Large intestine (tissue), 3 donors: Measurements from ENCODE around the gene AP3B1. TPM values are rescaled to one million over a fixed set of nuclear protein-coding genes. Genes with fewer than 3 reads are reported as not detected.

ENCODE experiments used
- DNase-seq, 2 donors: peaks; one replicate each; pipeline versions ENCODE4 v3.0.0 to v3.0.0-alpha.2; 2013
- H3K27ac ChIP-seq: one replicate; pipeline ENCODE4 v1.5.1; 2013; ENCODE audit warnings: low read length
- H3K27me3 ChIP-seq: 2 replicates; pipeline ENCODE4 v1.6.1; 2013; ENCODE audit warnings: low read length; ENCODE audit not compliant: control insufficient read depth, insufficient read depth
- H3K36me3 ChIP-seq: 2 replicates; pipeline ENCODE4 v1.6.1; 2013; ENCODE audit warnings: low read length; ENCODE audit not compliant: control insufficient read depth, insufficient read depth
- H3K4me1 ChIP-seq: one replicate; pipeline ENCODE4 v1.6.1; 2013; ENCODE audit warnings: low read length; ENCODE audit not compliant: control insufficient read depth, insufficient read depth
- H3K4me3 ChIP-seq: one replicate; pipeline ENCODE4 v1.5.1; 2013; ENCODE audit warnings: low read length
- H3K9me3 ChIP-seq: one replicate; pipeline ENCODE4 v1.6.1; 2013; ENCODE audit warnings: mild to moderate bottlenecking, low read depth, low read length, moderate library complexity; ENCODE audit not compliant: control insufficient read depth
- WGBS: methylation state at CpG from one replicate; pipeline ENCODE4 v1.1.5; 2013; ENCODE audit warnings: low lambda C conversion rate; ENCODE audit not compliant: insufficient coverage; 5-methylcytosine and 5-hydroxymethylcytosine counted together
- polyA plus RNA-seq: library from polyadenylated mRNA; unstranded; fragments of 120-200 nt; gene quantifications from one replicate; pipeline ENCODE4 v1.2.1, GENCODE V29; 2013

The AP3B1 gene
- polyA plus RNA-seq, 1 donor = 33.9 TPM

DNA sequence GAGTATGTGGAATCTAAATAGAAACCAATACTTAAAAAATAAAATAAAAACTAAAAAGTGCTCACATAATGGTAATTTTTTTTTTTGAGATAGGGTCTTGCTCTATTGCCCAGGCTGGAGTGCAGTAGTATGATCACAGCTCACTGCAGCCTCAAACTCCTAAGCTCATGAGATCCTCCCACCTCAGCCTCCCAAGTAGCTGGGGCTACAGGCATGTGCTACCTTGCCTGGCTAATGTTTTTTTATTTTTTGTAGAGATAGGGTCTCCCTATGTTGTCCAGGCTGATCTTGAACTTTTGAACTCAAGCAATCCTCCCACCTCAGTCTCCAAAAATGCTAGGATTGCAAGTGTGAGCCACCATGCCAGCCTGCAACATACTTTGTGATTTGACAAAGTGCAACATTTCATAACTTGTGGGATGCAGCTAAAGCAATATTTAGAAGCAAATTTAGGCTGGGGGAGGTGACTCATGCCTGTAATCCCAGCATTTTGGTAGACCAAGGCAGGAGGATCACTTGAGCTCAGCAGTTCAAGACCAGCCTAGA is 18.4 kb downstream of the AP3B1 start:
- no peak for DNase-seq
- Histone ChIP-seq H3K27me3 (no peaks in the 10 kb centered on the region), H3K4me3 (no peak overlapping the region), H3K9me3 (no peaks in the 10 kb centered on the region), H3K4me1 (no peaks in the 10 kb centered on the region), H3K27ac (no peak overlapping the region), H3K36me3 (peaks cover 2% of the 10 kb centered on the region)

DNA sequence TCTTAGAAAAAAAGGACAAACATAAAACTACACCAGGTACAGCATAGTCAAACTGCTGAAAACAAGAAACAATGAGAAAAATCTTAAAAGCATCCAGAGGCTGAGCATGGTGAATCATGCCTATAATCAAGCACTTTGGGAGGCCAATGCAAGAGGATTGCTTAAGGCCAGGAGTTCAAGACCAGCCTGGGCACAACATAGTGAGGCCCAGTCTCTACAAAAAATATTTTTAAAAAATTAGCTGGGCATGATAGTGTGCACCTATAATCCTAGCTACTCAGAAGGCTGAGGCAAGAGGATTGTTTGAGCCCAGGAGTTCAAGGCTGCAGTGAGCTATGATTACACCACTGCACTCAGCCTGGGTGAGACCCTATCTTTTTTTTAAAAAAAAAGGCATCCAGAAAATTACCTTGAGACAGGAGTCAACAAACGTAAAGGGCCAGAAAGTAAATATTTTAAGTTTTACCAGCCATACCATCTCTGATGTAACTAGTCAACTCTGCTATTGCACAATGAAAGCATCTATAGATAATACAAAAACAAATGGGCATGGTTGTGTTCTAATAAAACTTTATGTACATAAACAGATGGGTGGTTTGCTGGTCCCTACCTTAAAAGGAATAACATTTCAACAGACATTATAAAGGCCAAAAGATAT is 19.8 kb downstream of the AP3B1 start:
- no peak for DNase-seq
- Histone ChIP-seq H3K9me3 (no peaks in the 10 kb centered on the region), H3K27ac (no peak overlapping the region), H3K27me3 (no peaks in the 10 kb centered on the region), H3K4me1 (no peaks in the 10 kb centered on the region), H3K4me3 (no peak overlapping the region), H3K36me3 (peaks cover 2% of the 10 kb centered on the region)
- no CpG with 5 or more reads among the region's 1 CpG for WGBS

DNA sequence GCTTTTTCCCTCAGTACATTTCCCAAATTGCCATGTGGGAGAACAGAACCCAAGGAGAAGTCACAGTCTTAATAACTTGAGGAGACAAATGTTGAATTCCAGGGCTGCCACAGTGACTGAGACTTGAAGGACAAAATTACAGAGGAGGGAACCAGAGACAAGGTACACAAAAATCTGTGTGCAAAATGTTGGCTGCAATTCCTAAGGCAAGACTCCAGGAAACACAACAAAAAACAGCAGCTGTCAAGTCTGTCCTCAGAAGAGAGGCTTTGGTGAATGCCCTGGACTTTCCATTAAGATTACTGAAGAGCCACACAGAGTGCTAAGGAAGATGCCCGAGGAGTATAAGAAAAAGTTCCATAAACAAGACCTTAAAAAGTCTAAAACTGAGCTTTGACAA is 21.1 kb downstream of the AP3B1 start:
- WGBS = no CpG with 5 or more reads among the region's 1 CpG
- H3K27ac ChIP-seq = no peak overlapping the region
- H3K4me1 ChIP-seq = no peaks in the 10 kb centered on the region
- peaks cover 2% of the 10 kb centered on the region for H3K36me3 ChIP-seq
- H3K4me3 ChIP-seq = no peak overlapping the region
- no peaks in the 10 kb centered on the region for H3K9me3 ChIP-seq
- no peaks in the 10 kb centered on the region for H3K27me3 ChIP-seq
- DNase-seq = no peak

DNA sequence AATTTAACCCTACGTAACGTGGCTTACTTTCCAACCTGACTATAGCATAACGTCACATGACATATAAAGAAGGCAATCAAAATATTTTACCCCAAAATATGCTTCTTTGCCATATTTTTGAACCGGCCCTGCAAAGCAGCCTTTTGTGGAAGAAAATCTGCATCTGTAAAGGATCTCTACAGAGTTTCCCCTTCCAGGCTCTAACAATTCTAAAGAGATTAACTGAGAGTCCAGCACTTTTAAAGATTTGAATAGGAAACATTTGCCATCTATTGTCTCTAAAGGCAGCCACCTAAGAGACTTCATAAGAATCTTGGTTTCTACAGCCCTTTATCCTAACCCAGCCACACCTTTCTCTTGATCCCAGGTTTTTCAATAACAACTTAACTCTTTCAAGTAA is 22.7 kb downstream of the AP3B1 start:
- Histone ChIP-seq H3K4me3 (no peak overlapping the region), H3K9me3 (no peaks in the 10 kb centered on the region), H3K4me1 (no peaks in the 10 kb centered on the region), H3K36me3 (peaks cover 2% of the 10 kb centered on the region), H3K27ac (no peak overlapping the region), H3K27me3 (no peaks in the 10 kb centered on the region)
- DNase-seq = no peak
- no CpG with 5 or more reads among the region's 4 CpGs for WGBS

DNA sequence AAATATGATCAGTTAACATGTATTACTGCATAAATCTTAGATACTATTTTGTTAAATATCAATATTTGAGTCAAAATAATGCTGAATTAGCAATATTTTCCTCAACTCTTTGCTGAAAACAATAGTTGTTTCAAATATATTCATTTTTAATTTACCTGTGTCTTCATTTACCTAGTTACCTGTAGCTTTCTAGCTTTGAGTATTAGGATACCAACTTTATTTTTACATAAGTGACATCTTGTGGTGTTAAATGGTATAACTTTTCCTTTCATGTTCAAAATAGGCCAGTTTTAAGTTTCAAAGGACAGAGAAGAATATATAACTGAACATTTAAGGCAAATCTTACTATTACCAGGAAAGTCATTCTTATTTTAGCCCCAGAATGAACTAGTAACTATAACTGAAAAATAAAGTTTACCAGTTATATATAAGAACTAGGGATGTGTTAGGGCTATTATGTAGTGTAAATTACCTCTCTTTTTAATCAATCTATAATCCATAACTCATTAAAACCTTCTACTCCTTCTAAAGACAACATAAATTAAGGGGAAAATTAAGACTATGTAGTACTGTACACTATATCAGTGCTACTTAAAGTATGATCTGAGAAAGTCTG is 25.3 kb downstream of the AP3B1 start:
- no peak overlapping the region for H3K4me3 ChIP-seq
- H3K27me3 ChIP-seq = no peaks in the 10 kb centered on the region
- H3K36me3 ChIP-seq = peaks cover 2% of the 10 kb centered on the region
- no peaks in the 10 kb centered on the region for H3K9me3 ChIP-seq
- no peak for DNase-seq
- no peaks in the 10 kb centered on the region for H3K4me1 ChIP-seq
- H3K27ac ChIP-seq = no peak overlapping the region

DNA sequence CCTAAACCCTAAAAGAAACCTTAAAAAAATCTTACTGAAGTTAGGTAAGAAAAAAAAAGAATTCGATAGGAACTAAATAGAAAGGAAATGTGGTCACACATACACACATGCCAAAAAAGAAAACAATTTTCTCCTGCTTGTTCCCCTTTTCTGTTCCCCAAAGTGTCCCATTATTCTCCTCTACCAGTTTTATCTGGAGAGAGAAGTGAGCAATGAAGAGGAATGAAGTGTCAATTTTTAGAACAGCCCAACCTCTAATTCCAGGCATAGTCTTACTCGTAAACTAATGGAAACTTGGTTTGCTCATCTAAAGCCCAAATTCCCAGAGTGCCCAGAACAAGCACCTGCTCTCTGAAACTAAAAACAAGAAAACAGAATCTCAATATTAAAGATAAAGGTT is 26.1 kb downstream of the AP3B1 start:
- no peak overlapping the region for H3K4me3 ChIP-seq
- H3K36me3 ChIP-seq = peaks cover 2% of the 10 kb centered on the region
- H3K27me3 ChIP-seq = no peaks in the 10 kb centered on the region
- DNase-seq = no peak
- WGBS = 94% methylated on average over 2 of the region's 2 CpGs
- H3K9me3 ChIP-seq = no peaks in the 10 kb centered on the region
- H3K27ac ChIP-seq = no peak overlapping the region
- no peaks in the 10 kb centered on the region for H3K4me1 ChIP-seq

DNA sequence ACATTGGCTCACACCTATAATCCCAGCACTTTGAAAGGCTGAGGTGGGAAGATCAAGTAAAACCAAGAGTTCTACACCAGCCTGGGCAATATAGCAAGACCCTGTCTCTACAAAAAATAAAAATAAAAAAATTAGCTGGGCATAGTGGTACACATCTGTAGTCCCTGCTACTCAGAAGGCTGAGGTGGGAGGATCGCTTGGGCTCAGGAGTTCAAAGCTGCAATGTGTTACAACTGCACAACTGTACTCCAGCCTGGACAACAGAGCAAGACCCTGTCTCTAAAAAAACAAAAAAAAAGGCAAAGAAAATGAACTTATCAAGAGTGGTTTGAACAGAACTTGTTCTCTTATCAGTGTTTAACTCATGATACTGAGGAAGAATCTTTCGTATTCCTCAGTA is 29.3 kb downstream of the AP3B1 start:
- no peak overlapping the region for H3K4me3 ChIP-seq
- no peak for DNase-seq
- H3K27me3 ChIP-seq = no peaks in the 10 kb centered on the region
- no peaks in the 10 kb centered on the region for H3K4me1 ChIP-seq
- H3K9me3 ChIP-seq = no peaks in the 10 kb centered on the region
- 86% methylated on average over 1 of the region's 2 CpGs for WGBS
- peaks cover 5% of the 10 kb centered on the region for H3K36me3 ChIP-seq
- no peak overlapping the region for H3K27ac ChIP-seq

DNA sequence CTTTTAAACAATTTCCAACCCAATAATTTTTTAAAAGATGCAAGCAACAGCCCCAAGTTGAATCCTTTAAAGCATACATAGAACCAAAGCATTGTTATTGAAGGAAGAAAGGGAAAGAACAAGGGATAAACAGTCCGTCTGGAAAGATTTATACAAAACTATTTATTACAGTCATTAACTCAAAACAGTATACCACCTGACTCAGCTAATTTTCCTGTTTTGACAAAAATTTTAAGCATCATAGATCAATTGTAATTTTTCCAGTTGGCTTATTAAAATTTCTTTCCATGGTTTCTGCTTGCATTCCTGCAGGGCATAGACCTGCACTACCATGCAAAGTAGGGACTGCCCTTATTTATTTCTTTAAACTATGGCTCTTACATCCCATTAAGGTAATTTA is 29.9 kb downstream of the AP3B1 start:
- no peak overlapping the region for H3K27ac ChIP-seq
- WGBS = no CpG with 5 or more reads among the region's 1 CpG
- DNase-seq = no peak
- no peaks in the 10 kb centered on the region for H3K27me3 ChIP-seq
- no peak overlapping the region for H3K4me3 ChIP-seq
- H3K4me1 ChIP-seq = no peaks in the 10 kb centered on the region
- H3K36me3 ChIP-seq = peaks cover 5% of the 10 kb centered on the region
- H3K9me3 ChIP-seq = no peaks in the 10 kb centered on the region

DNA sequence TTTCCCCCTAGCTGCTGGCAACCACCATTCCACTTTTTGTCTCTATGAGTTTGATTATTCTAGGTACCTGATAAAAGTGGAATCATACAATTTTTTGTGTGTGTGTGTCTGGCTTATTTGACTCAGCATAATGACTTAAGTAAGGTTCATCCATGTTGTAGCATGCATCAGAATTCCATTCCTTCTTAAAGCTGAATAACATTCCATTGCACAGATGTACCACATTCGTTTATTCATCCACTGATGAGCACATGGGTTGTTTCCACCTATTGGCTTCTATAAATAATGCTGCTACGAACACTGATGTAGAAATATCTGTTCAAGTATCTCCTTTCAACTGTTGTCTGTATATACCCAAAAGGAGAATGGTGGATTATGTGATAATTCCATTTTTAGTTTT is 33.7 kb downstream of the AP3B1 start:
- no peak for DNase-seq
- Histone ChIP-seq H3K4me1 (no peaks in the 10 kb centered on the region), H3K27me3 (no peaks in the 10 kb centered on the region), H3K27ac (no peak overlapping the region), H3K36me3 (peaks cover 3% of the 10 kb centered on the region), H3K4me3 (no peak overlapping the region), H3K9me3 (peaks cover 5% of the 10 kb centered on the region)
- WGBS = no CpG with 5 or more reads among the region's 2 CpGs

DNA sequence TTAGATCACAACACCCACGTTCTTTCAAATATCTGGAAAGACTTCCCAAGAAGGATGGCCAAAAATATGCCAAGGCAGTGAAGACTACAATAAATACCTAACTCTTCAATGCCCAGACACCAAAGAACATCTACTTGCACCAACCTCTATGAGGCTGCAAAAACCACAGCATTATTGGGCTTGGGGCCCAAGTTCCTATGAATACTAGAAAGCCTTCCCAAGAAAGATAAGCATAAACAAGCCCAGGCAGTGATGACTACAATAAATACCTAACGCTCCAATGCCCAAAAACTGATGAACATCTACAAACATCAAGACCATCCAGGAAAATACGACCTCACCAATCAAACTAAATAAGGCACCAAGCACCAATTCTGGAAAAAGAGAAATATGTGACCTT is 41.3 kb downstream of the AP3B1 start:
- H3K36me3 ChIP-seq = peaks cover 11% of the 10 kb centered on the region
- no peaks in the 10 kb centered on the region for H3K27me3 ChIP-seq
- no CpG with 5 or more reads among the region's 3 CpGs for WGBS
- no peaks in the 10 kb centered on the region for H3K4me1 ChIP-seq
- peaks cover 12% of the 10 kb centered on the region for H3K9me3 ChIP-seq
- no peak for DNase-seq
- no peak overlapping the region for H3K27ac ChIP-seq
- no peak overlapping the region for H3K4me3 ChIP-seq

DNA sequence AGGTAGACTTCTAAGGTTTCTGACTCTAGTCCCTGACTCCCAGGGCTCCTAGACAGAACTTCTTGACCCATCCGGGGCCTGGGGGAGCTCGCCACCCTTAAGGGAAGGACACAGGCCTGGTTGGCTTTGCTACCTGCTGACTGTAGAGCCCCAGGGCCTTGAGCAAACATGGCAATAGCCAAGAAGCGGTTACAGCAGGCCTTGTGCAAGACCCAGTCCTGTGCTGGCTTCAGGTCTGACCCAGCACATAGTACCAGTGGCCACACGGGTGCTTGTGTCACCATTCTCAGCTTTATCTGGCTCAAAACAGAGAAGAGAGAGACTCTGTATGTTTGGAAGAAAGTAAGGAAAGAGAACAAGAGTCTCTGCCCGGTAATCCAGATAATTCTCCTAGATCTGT is 41.8 kb downstream of the AP3B1 start:
- no peak overlapping the region for H3K27ac ChIP-seq
- H3K9me3 ChIP-seq = peaks cover 9% of the 10 kb centered on the region
- no peak overlapping the region for H3K4me3 ChIP-seq
- no peak for DNase-seq
- peaks cover 11% of the 10 kb centered on the region for H3K36me3 ChIP-seq
- H3K27me3 ChIP-seq = no peaks in the 10 kb centered on the region
- no peaks in the 10 kb centered on the region for H3K4me1 ChIP-seq
- no CpG with 5 or more reads among the region's 5 CpGs for WGBS
